Right renal pelvis (tissue), 4 donors: ENCODE measurements around the gene USF2. TPM values are rescaled to one million over a fixed set of nuclear protein-coding genes. Genes with fewer than 3 reads are reported as not detected.
A peak's percentile ranks its signal among the peaks of the same experiment; 100 is the strongest.

ENCODE experiments used
- DNase-seq, 4 donors: peaks; one replicate each; pipeline ENCODE4 v3.0.0-alpha.2; 2013; ENCODE audit warnings: low read depth in 4 of 4, low spot score in 3 of 4, missing footprints in 1 of 4
- polyA plus RNA-seq, 4 donors: library from polyadenylated mRNA; unstranded; fragments of 120-200 nt; gene quantifications; one replicate each; pipeline ENCODE4 v1.2.1, GENCODE V29; 2013; ENCODE audit not compliant: insufficient read length in 4 of 4

Gene USF2
- polyA plus RNA-seq, 4 donors = 149 to 179 (median 162) TPM

DNA sequence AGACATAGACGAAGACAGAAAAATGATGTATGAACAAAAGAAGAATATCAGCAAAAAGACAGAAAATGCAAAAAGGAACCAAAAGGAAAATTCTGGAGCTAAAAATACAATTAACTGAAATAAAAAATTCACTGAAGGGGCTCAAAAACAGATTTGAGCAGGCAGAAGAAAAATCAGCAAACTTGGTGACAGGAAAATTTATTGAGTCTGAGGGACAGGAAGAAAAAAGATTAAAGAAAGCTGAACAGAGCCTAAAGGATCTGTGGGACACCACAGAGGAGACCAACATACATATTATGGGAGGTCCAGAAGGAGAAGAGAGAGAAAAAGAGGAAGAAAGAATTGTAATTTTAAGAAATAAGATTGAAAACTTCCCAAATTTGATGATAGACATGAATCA lies 27.3 kb upstream of the USF2 start:
- no peak for DNase-seq

DNA sequence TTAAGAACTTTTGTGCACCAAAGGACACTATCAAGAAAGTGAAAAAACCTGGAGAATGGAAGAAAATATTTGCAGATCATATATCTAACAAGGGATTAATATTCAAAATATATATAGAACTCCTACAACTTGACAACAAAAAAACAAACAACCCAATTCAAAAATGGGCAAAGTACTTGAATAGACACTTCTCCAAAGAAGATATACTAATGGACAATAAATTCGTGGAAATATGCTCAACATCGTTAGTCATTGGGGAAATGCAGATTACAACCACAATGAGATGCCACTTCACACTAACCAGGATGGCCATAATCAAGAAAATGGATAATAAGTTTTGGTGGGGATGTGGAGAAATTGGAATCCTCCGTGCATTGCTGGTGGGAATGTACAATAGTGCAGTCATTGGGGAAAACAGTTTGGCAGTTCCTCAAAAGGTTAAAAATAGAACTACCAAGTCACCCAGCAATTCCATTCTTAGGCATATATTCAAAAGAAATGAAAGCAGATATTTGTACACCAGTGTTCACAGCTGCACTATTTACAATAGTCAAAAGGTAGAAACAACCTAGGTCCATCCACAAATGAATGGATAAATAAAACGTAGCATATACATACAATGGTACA lies 22.2 kb upstream of the USF2 start:
- no peak for DNase-seq

DNA sequence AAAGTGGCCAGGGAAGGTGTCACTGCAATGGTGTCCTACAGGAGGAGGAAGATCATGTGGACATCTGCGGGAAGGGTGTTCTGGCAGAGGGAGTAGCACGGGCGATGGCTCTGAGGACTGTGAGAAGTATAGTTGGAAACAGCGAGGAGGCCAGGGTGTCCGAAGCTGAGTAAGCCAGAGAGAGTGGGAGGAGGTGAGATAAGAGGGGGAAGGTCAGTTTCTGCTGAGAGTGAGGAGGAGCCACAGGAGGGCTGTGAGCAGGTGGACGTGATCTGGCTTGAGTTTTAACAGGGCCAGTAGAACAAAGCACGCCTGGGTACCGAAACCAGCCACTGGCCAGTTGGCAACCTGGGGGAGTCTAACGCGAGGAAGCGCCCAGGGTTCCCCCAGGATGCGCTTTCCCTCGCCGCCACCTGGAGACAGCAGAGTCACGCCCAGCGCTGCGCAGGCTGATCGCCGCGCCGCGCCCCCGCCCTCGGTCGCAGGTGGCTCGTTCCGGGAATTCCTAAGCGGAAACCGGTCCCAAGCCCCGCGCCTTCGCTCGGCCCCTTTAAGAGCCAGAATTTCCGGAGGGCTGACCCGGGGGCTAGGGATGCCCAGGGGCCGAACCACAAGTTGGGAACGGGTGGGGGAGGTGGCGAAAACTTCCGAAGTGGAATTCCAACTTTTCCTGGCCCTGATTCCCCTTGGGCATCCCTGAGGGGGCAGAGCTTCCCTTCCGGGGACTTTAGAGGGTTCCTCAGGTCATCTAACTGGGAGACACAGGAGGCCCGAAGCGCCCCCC lies 21.0 kb upstream of the USF2 start:
- DNase-seq = peak; percentile 76 to 90 (median 84)

DNA sequence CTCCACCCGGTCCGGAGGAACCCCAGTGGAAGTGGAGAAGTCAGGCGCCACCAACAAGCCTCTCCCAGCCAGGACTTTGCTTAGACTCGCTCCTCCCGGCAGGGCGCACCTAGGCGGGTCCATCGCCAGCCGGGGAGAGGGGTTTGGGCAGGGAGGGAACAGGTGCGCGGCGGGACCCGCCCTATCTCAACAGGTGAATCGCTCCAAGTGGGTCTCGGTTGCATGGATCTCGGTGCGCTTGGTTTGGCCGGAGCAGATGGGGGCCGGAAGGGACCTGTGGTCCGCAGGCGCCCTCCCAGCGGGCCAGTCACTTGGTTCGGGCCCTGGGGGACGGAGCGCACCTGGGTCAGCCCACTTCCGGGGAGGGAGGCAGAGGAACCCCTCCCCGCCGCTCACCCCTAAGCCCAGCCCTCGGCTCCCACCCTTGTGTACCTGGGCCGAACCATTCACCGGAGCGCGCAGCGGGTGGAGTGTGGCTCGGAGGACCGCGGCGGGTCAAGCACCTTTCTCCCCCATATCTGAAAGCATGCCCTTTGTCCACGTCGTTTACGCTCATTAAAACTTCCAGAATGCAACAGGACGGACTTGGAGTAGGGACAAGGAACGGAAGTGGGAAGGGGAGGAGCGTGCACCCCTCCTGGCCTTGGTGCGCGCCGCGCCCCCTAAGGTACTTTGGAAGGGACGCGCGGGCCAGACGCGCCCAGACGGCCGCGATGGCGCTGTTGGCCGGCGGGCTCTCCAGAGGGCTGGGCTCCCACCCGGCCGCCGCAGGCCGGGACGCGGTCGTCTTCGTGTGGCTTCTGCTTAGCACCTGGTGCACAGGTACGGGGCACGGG lies 20.2 kb upstream of the USF2 start, which contains the start of gene LSR:
Gene LSR, plus strand, starts transcription at position 693 of the 836 bp plus-strand sequence. Its CDS starts 21 bp downstream, at position 714.
- peak; percentile 76 to 84 (median 79) for DNase-seq

DNA sequence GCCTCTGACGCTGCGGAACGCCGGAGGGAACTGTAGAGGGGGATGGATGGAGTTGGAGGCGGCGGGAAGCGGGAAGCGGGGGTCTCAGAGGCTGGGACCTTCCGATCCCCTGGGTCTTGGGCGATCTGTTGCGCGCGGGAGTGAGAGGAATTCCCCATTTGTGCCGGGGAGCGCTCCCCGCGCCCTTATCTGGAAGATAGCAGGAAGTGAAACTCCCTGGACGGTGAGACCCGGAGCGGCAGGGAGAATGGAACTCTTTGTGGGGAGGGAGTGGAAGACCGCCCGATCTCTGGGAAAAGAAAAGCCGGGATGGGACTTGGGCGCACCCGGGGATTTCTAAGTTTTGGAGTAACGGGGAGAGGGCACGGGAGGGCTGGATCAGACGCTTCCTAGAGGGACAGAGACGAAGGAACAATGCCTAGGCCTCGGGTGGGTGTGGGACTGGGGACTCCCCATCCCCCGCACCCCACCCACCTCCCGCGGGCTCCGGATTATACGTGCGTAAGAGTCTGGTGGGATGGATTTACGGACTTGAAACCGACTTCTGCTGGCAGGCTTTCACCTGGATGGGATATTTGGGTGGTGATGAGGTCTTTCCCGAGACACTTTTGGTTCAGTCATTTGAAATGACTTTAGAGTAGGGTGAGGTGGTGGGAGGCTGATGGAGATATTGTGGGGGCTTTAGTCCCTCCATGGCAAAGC lies 19.5 kb upstream of the USF2 start:
- DNase-seq = no peak

DNA sequence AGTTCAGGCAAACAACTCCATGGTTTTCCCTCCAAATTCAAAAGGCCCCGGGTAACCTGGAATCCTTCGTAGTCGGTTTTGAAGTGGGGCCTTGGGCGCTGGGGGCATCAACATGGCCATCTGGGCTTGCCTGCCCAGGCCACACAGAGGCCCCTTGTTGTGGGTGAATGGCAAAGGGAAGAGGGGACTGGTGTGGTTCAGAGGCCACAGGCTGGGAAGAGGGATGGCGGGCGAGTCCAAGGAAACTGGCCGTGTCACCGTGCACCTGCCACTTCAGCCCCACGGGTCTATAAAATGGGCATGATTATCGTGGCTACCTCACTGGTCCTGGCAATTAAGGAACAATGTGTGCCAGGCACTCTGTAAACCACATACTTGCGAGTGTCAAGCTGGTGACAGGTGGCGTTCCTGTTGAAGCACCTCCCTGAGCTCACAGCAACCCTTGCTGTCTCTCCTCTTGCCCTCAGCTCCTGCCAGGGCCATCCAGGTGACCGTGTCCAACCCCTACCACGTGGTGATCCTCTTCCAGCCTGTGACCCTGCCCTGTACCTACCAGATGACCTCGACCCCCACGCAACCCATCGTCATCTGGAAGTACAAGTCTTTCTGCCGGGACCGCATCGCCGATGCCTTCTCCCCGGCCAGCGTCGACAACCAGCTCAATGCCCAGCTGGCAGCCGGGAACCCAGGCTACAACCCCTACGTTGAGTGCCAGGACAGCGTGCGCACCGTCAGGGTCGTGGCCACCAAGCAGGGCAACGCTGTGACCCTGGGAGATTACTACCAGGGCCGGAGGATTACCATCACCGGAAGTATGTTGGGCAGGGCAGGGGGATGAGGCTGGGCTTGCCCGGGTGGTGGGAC lies 18.7 kb upstream of the USF2 start:
- DNase-seq = no peak

DNA sequence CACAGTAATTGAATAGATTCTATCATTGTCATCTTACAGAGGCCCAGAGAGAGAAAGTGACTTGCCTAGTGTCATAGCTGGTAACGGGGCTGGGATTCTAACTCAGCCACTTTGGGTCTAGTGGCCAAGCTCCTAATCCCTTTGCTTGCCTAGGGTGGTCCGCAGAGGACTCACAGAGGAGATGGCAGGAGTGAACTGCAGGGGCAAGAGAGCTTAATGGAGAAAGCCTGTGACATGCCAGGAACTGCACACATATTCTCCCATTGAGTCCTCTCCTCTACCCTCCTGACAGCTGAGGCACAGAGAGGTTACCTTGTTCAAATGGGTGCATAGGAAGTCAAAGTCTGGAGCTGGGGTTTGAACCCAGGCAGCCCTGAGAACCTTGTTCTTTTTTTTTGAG lies 17.3 kb upstream of the USF2 start:
- DNase-seq = no peak

DNA sequence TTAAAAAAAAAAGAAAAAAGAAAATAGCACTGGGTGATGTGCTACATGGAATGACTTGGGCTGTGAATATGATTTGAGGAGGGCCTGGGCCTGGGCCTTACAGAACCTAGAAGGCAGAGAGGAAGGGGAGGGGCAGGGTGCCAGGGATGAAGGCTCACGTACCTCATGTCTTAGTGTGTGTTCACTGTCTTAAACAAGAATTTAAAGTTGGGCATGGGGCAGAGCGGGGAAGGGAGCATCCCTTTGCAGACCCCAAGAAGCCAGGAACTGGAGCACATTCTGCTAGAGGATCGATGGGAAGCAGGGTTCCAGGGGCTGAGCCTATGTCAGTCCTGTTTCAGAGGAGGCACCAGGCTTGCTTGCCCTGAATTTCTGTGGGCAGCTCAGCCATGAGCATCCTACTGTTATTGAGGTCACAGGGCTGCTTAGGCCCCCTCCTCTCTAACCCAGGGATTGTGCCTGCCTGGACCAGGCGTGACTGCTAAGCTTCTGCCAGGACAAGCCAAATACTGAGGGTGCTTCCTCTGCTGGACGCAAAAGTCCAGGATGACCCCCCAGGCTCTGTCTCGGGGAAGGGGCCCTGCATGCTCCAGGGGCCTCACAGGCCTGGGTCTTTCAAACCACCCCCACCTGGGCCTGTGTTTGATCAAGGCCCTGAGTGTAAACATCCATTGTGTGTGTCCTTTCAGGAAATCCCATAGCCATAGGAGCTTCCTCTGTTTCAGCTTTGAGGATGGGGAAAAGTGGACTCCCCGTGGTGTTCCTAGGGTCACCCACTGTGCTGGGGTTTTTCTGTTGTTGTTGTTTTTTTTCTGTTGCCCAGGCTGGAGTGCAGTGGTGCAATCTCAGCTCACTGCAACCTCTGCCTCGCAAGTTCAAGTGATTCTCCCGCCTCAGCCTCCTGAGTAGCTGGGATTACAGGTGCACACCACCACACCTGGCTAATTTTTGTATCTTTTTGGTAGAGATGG lies 15.2 kb upstream of the USF2 start:
- DNase-seq = no peak

DNA sequence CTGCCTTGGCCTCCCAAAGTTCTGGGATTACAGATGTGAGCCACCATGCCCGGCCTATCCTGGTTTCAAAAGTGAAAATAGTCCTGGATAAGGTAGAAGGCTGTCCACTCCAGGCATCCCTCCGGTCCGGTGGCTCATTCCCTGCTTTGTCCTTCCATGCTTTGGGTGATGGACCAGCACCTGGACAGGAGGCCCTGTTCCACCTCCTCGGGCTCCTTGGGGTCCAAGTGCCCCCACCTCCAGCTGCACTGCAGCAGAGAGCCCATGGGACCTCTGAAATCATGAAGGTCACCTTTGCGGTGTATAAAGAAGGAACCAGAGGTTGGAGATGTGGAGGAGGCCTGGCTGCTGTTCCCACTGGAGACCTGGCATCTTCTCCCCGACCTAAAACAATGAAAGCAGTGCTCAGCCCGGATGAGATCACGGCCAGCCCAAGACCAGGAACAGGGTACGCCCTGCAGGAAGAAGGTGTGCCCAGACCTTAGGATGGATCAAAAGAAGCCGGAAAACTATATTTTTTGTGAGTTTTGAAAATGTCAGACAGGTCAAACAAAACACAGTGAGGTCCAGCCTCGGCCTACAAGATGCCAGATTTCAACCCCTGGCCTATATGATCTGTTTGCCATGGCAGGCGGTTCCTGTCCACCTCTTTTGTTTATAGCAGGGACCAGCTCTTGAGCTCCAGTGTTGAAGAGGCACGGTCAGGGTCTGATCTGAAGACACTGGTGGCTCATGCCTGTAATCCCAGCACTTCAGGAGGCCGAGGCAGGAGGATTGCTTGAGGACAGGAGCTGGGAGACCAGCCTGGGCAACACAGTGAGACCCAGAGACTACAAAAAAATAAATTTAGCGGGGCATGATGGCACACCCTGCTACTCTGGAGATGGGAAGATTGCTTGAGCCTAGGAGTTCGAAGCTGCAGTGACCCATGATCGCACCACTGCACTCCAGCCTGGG lies 14.1 kb upstream of the USF2 start:
- DNase-seq = no peak

DNA sequence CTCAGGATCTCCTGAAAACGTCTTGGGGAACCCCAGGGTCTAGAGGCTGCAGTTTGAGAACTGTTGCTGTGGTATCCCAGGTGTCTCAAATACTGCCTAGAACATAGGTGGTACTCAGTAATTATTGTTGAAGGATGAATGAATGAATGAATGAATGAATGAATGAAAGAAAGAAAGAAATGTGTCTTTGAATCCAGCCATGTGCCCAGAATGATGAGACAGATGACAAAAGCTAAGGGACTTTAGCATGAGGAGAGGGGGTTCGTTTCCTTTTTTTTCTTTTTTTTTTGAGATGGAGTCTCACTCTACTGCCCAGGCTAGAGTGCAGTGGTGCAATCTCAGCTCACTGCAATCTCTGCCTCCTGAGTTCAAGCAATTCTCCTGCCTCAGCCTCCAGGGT lies 12.2 kb upstream of the USF2 start:
- DNase-seq = no peak

DNA sequence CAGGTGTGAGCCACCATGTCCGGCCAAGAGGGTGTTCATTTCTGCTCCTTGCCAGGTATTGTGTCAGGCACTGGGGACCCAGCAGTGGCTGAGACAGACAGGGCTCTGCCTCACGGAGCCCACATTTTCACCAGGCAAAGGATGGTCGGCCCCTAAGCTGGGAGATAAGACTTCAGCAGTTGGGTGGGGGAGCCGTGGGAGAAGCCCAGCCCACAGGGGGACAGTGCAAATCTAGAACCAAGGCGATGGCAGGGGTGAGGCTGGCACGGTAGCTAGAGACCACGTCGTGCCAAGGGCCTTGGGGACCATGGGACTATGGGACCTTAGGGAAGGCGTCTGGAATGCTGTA lies 11.7 kb upstream of the USF2 start:
- no peak for DNase-seq

DNA sequence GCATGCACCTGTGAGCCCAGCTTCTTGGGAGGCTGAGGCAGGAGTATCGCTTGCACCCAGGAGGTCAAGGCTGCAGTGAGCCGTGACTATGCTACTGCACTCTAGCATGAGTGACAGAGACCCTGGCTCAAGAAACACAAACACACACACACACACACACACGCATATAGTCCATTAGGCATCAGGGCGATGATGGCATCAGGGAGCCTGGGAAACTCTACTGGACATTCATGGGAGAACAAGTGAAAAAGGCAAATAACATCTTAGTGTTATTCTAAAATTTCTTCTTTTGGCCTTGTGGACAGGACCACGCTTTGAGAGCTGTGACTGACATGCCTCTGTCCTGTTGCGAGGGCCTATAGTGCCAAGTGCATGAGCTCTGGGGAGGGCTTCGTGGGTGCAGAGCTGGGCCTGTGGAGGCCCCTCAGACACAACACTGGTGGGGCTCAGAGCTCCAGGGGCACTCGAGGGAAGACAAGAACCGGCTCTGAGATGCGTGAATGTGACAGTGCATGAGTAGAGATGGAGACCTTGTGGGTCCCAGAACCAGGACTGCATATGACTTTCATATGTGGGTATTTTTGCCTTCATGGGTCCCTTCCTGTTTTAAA lies 8.0 kb upstream of the USF2 start:
- DNase-seq = no peak

DNA sequence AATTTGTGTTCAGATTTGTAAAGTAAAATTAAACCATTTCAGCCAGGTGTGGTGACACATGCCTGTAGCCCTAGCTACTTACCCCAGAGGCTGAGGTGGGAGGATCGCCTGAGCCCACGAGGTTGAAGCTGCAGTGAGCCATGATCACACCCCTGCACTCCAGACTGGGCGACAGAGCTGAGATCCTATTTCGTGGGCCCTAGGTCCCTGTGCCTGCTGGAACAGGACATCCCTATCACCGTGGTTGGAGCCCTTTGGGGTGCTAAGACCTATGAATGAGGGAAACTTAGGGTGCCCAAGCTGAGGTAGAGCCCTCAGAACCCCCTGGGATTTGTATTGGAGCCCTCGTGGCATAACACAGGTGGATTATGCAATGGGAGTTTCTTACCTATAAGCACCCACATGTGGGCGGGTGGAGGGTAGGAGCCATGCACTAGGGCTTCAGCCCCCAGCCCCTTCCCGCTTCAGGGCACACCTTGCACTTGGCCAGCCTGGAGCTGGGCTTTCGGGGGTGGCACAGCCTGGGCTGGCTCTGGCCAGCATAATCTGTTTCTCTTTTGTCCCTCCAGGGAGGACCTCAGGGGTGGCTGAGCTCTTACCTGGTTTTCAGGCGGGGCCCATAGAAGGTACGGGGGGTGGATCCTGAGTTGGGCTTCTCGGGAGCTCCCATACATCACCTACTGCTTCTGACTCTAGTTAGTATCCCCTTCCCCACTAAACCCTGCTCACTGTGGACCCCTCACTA lies 7.2 kb upstream of the USF2 start:
- no peak for DNase-seq

DNA sequence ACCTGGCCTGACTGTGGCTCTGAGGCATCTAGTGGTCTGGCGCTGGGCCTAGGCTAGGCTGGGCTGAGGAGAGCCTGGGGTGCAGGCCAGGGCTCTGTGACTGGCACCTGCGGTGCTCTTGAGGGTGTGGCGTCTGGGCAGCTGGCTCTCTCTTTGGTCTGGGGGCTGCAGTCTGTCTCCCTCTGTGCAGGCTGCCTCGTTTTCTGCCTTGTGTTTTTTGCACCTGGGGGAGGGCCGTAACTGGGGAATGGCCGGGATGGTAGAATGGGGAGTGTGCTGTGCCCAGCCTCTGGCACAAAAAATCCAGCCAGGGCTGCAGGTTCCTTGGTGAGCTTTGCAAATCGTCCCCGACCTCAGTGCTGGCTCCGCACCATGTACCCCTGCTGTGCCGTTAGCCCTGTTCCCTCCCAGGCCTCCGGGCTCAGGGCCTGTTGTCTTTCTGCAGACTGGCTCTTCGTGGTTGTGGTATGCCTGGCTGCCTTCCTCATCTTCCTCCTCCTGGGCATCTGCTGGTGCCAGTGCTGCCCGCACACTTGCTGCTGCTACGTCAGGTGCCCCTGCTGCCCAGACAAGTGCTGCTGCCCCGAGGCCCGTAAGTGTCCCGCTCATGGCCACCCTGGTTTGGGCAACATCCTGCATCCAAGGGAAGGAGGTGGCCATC lies 6.5 kb upstream of the USF2 start:
- no peak for DNase-seq

DNA sequence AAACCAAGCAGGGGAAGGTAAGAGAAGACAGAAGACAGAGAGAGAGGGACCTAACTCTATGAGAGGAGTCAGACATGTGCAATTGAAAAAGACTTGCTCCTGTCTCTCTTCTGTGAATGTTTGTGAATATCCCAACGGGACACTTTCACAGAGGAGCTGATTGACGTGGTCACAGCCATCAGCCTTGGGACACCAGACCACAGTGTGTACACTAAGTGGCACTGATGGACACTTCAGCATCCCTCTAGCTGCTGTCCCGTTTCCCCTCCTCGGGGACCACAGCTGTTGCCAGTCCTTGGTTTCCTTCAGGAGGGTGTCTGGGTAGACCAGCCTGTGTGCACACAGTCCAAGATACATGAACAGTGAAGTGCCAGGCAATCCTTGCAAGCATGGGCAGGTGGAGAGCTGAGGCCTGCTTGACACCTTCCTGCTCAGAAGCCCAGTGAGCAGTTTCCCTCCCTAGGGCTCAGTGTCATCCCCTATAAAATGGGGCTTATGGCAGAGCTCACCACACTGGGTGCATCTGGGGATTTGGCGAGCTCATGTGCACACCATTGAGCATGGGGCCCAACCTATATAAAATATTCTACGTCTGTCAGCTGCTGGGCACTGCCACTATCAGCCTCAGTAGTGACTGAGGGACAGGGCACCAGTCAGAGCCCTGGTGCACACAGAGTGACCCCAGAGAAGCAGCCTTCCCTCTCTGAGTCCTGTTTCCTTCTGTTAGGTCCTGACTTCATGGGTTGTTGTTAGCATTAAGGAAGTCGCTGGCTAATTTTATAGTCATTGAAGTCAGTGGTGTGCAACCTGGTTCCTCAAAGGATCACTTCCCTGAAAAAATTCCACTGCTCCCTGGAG lies 4.3 kb upstream of the USF2 start:
- no peak for DNase-seq
